ENCODE measurements around the gene PLXND1.

GRCh38 chr3:129522953-129523352, 83.5 kb downstream of the PLXND1 start:
- TF ChIP-seq CTCF (conservative IDR thresholded peaks at IDR 0.05 in 1 of 2, IDR thresholded peaks at IDR 0.05 in 1 of 2; ENCODE audit: extremely low read depth in 1 of 2, insufficient read depth in 1 of 2, low read depth in 1 of 2, low read length in 2 of 2), result no peak
- TF ChIP-seq EZH2 (IDR thresholded peaks at IDR 0.05; ENCODE audit: borderline replicate concordance, low read length), result no peak
